ENCODE measurements around the gene KIF13A.

GRCh38 chr6:17719323-17720041, 268.0 kb downstream of the KIF13A start:
- TF ChIP-seq EP300 (IDR thresholded peaks at IDR 0.05) (no peak), POLR2A (IDR thresholded peaks at IDR 0.05; ENCODE audit: low read depth) (no peak), CTCF (IDR thresholded peaks at IDR 0.05) (no peak), POLR2AphosphoS5 (IDR thresholded peaks at IDR 0.05) (no peak)
